ENCODE measurements around the gene OR2T27.

The OR2T27 gene

DNA sequence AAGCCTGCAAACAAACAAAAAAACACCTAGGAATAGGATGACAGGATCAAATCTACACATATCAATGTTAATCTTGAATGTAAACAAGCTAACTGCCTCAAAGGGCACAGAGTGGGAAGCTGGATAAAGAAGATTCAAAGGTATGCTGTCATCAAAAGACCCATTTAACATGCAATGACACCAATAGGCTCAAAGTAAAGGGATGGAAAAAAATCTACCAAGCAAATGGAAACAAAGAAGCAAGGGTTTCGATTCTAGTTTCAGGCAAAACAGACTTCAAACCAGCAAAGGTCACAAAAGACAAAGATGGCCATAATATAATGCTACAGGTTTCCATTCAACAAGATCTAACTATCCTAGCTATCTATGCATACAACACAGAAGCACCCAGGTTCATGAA, 41.6 kb downstream of the OR2T27 start:
- WGBS, result 79% methylated on average over 1 of the region's 1 CpG
- Histone ChIP-seq H3K27me3 (ENCODE audit: insufficient read depth, low read length) (no peaks in the 10 kb centered on the region), H3K4me1 (ENCODE audit: insufficient read depth, low read length) (no peaks in the 10 kb centered on the region), H3K36me3 (ENCODE audit: insufficient read depth, low read length) (no peaks in the 10 kb centered on the region), H3K9ac (ENCODE audit: low read depth, low read length) (no peak overlapping the region), H3K27ac (ENCODE audit: low read depth, low read length) (no peak overlapping the region), H3K4me3 (ENCODE audit: low read length) (no peak overlapping the region), H3K9me3 (ENCODE audit: insufficient read depth, low read depth, low read length) (peaks cover 98% of the 10 kb centered on the region)

DNA sequence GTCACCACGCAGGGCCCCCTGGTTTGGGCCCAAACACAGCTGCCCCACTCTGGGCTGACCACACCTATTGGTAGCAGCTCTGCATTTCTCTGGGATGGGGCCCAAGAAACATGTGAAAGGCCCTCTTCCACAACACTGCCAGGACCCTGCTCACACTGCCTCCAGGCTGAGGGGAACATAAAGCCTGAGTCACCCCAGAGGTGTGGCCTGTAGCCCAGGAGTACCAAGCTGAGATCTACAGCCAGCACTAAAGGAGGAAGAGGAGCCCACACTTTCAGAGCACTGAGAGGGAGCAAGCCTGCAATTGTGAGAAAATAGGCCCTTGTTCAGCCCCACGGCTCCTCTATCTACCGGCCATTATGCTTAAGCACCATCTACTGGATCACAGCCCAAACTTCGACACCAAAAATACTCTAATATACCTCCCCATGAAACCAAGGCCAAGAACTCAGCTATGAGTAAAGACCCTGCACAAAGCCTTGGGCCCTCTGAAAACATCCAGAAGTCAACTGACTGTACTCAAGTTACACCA, 43.4 kb downstream of the OR2T27 start:
- H3K27ac ChIP-seq (ENCODE audit: low read depth, low read length), result no peak overlapping the region
- no peaks in the 10 kb centered on the region for H3K4me1 ChIP-seq (ENCODE audit: insufficient read depth, low read length)
- H3K9ac ChIP-seq (ENCODE audit: low read depth, low read length), result no peak overlapping the region
- no peak overlapping the region for H3K4me3 ChIP-seq (ENCODE audit: low read length)
- H3K9me3 ChIP-seq (ENCODE audit: insufficient read depth, low read depth, low read length), result peaks cover 100% of the 10 kb centered on the region
- 78% methylated on average over 4 of the region's 4 CpGs for WGBS
- no peaks in the 10 kb centered on the region for H3K36me3 ChIP-seq (ENCODE audit: insufficient read depth, low read length)
- H3K27me3 ChIP-seq (ENCODE audit: insufficient read depth, low read length), result no peaks in the 10 kb centered on the region

DNA sequence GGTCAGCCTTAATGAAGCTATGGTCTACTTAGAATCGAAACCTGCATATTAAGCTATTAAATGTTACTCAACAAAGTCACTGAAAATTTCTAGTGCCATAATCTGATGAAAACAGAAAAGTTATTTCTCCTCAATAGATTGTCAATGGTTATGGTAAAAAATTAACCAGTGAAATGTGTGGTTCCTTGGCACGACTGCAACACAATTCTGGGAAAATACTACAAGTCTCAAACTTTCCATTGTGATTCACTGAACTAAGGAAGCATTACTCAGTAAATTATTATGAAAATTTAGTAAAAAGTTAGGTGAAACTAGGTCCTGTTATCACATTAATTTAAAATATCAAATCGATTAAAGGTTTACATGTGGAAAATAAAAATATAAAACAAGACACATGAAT, 45.0 kb downstream of the OR2T27 start:
- no peaks in the 10 kb centered on the region for H3K4me1 ChIP-seq (ENCODE audit: insufficient read depth, low read length)
- no peak overlapping the region for H3K4me3 ChIP-seq (ENCODE audit: low read length)
- no peaks in the 10 kb centered on the region for H3K36me3 ChIP-seq (ENCODE audit: insufficient read depth, low read length)
- no peaks in the 10 kb centered on the region for H3K27me3 ChIP-seq (ENCODE audit: insufficient read depth, low read length)
- whole genome bisulfite sequencing, result 17% methylated on average over 2 of the region's 3 CpGs
- no peak overlapping the region for H3K9ac ChIP-seq (ENCODE audit: low read depth, low read length)
- H3K9me3 ChIP-seq (ENCODE audit: insufficient read depth, low read depth, low read length), result peaks cover 100% of the 10 kb centered on the region
- no peak overlapping the region for H3K27ac ChIP-seq (ENCODE audit: low read depth, low read length)
